H9 (cell line): ENCODE data around the gene DNAH11. TPM values are rescaled to one million over a fixed set of nuclear protein-coding genes. Genes with fewer than 3 reads are reported as not detected.

Source experiments
- DNase-seq: peaks from one replicate; pipeline ENCODE4 v3.0.0-alpha.2; 2017
- H2AFZ ChIP-seq: one replicate; pipeline ENCODE4 v1.6.1; 2013; ENCODE audit warnings: mild to moderate bottlenecking, low read length, control low read depth, moderate library complexity
- H2AK5ac ChIP-seq: 2 replicates; pipeline ENCODE4 v1.6.1; 2013; ENCODE audit warnings: low read length, control low read depth, mixed read lengths; ENCODE audit not compliant: insufficient read length
- H2BK120ac ChIP-seq: one replicate; pipeline ENCODE4 v1.6.1; 2013; ENCODE audit warnings: low read depth, mild to moderate bottlenecking, low read length, control low read depth, inconsistent platforms; ENCODE audit not compliant: poor library complexity, severe bottlenecking
- H2BK12ac ChIP-seq: 2 replicates; pipeline ENCODE4 v1.6.1; 2013; ENCODE audit warnings: low read length, control low read depth, mixed read lengths, low read depth; ENCODE audit not compliant: insufficient read length
- H2BK15ac ChIP-seq: 2 replicates; pipeline ENCODE4 v1.6.1; 2013; ENCODE audit warnings: low read depth, low read length, control low read depth
- H2BK20ac ChIP-seq: one replicate; pipeline ENCODE4 v1.6.1; 2013; ENCODE audit warnings: low read depth, mild to moderate bottlenecking, low read length, control low read depth, inconsistent platforms; ENCODE audit not compliant: poor library complexity, severe bottlenecking
- H2BK5ac ChIP-seq: 2 replicates; pipeline ENCODE4 v1.6.1; 2013; ENCODE audit warnings: low read length, control low read depth, mixed read lengths; ENCODE audit not compliant: insufficient read length
- H3K14ac ChIP-seq: 2 replicates; pipeline ENCODE4 v1.6.1; 2013; ENCODE audit warnings: low read length, control low read depth; ENCODE audit not compliant: insufficient read depth
- H3K18ac ChIP-seq: 2 replicates; pipeline ENCODE4 v1.6.1; 2013; ENCODE audit warnings: low read depth, mild to moderate bottlenecking, mixed read lengths, low read length, control low read depth; ENCODE audit not compliant: insufficient read length
- H3K23ac ChIP-seq: 2 replicates; pipeline ENCODE4 v1.6.1; 2013; ENCODE audit warnings: low read length, control low read depth, mixed read lengths, low read depth; ENCODE audit not compliant: insufficient read length
- H3K23me2 ChIP-seq: 2 replicates; pipeline ENCODE4 v1.6.1; 2013; ENCODE audit warnings: low read depth, mild to moderate bottlenecking, mixed read lengths, low read length, control low read depth; ENCODE audit not compliant: insufficient read length, poor library complexity, severe bottlenecking
- H3K27ac ChIP-seq: 2 replicates; pipeline ENCODE4 v1.5.1; 2013; ENCODE audit warnings: low read length, control low read depth, mixed read lengths, low read depth; ENCODE audit not compliant: insufficient read length
- H3K27me3 ChIP-seq: 2 replicates; pipeline ENCODE4 v1.6.1; 2013; ENCODE audit warnings: low read length, control low read depth, inconsistent platforms; ENCODE audit not compliant: insufficient read depth
- H3K4ac ChIP-seq: 2 replicates; pipeline ENCODE4 v1.6.1; 2013; ENCODE audit warnings: low read depth, mild to moderate bottlenecking, control low read depth, inconsistent platforms, low read length, moderate library complexity
- H3K4me1 ChIP-seq: 2 replicates; pipeline ENCODE4 v1.6.1; 2013; ENCODE audit warnings: low read length, control low read depth, inconsistent platforms; ENCODE audit not compliant: insufficient read depth
- H3K4me2 ChIP-seq: 2 replicates; pipeline ENCODE4 v1.6.1; 2013; ENCODE audit warnings: low read length, control low read depth, mixed read lengths; ENCODE audit not compliant: insufficient read length, insufficient read depth
- H3K56ac ChIP-seq: 2 replicates; pipeline ENCODE4 v1.6.1; 2013; ENCODE audit warnings: low read depth, mild to moderate bottlenecking, mixed read lengths, low read length, control low read depth; ENCODE audit not compliant: insufficient read length
- H3K79me1 ChIP-seq: 2 replicates; pipeline ENCODE4 v1.6.1; 2013; ENCODE audit warnings: low read depth, mild to moderate bottlenecking, moderate library complexity, low read length, control low read depth, inconsistent platforms; ENCODE audit not compliant: insufficient read depth, poor library complexity, severe bottlenecking
- H3K79me2 ChIP-seq: 2 replicates; pipeline ENCODE4 v1.6.1; 2013; ENCODE audit warnings: low read length, control low read depth, inconsistent platforms; ENCODE audit not compliant: insufficient read depth
- H3K9ac ChIP-seq: 2 replicates; pipeline ENCODE4 v1.6.1; 2013; ENCODE audit warnings: low read length, control low read depth, mixed read lengths; ENCODE audit not compliant: insufficient read length; ENCODE audit errors: extremely low read depth
- H3K9me3 ChIP-seq: one replicate; pipeline ENCODE4 v1.6.1; 2013; ENCODE audit warnings: low read depth, low read length, inconsistent platforms; ENCODE audit not compliant: control insufficient read depth
- H3T11ph ChIP-seq: one replicate; pipeline ENCODE4 v1.6.1; 2013; ENCODE audit warnings: mild to moderate bottlenecking, low read length, control low read depth, inconsistent platforms
- H4K20me1 ChIP-seq: one replicate; pipeline ENCODE4 v1.6.1; 2013; ENCODE audit not compliant: control insufficient read depth, insufficient read length, insufficient read depth
- H4K5ac ChIP-seq: 2 replicates; pipeline ENCODE4 v1.6.1; 2013; ENCODE audit warnings: low read depth, mild to moderate bottlenecking, mixed read lengths, low read length, control low read depth; ENCODE audit not compliant: insufficient read length
- H4K8ac ChIP-seq: replicated peaks from 2 replicates; pipeline ENCODE4 v1.6.1; 2013; ENCODE audit warnings: low read length, control low read depth, mixed read lengths, low read depth; ENCODE audit not compliant: insufficient read length
- H4K91ac ChIP-seq: 2 replicates; pipeline ENCODE4 v1.6.1; 2013; ENCODE audit warnings: low read depth, mild to moderate bottlenecking, moderate library complexity, mixed read lengths, low read length, control low read depth; ENCODE audit not compliant: insufficient read length
- H3K27ac Mint-ChIP-seq, 3 experiments: 2 replicates in 2 of 3; 3 replicates in 1 of 3; pipeline ENCODE4 v1.8.0; 2020 to 2021; ENCODE audit warnings: mixed read lengths in 3 of 3, mild to moderate bottlenecking in 1 of 3, moderate library complexity in 1 of 3
- H3K27me3 Mint-ChIP-seq: 2 replicates; pipeline ENCODE4 v1.8.0; 2021; ENCODE audit warnings: low read depth, mild to moderate bottlenecking, moderate library complexity, mixed read lengths
- H3K36me3 Mint-ChIP-seq, 3 experiments: 2 replicates in 2 of 3; 3 replicates in 1 of 3; pipeline ENCODE4 v1.8.0; 2020 to 2021; ENCODE audit warnings: low read depth in 3 of 3, mixed read lengths in 3 of 3; ENCODE audit not compliant: insufficient read depth in 1 of 3
- H3K4me1 Mint-ChIP-seq, 2 experiments: 2 replicates each; pipeline ENCODE4 v1.8.0; 2020; ENCODE audit warnings: mixed read lengths in 2 of 2
- H3K4me3 Mint-ChIP-seq, 2 experiments: 2 replicates in 1 of 2; 3 replicates in 1 of 2; pipeline ENCODE4 v1.8.0; 2020 to 2021; ENCODE audit warnings: mild to moderate bottlenecking in 2 of 2, mixed read lengths in 2 of 2, moderate library complexity in 1 of 2
- H3K9me3 Mint-ChIP-seq, 2 experiments: 2 replicates in 1 of 2; 3 replicates in 1 of 2; pipeline ENCODE4 v1.8.0; 2020; ENCODE audit warnings: mild to moderate bottlenecking in 2 of 2, mixed read lengths in 2 of 2, moderate library complexity in 1 of 2
- WGBS: extraction: QIAGEN DNeasy Blood & Tissue Kit; methylation state at CpG from one replicate; pipeline ENCODE4 v1.1.7; 2013; ENCODE audit warnings: missing lambda C conversion rate, low lambda C conversion rate, mixed read lengths; ENCODE audit not compliant: insufficient read length; ENCODE audit errors: extremely low coverage; 5-methylcytosine and 5-hydroxymethylcytosine counted together
- total RNA-seq: library from RNA; stranded (reverse); gene quantifications from 2 replicates; pipeline ENCODE4 v1.2.1, GENCODE V29; 2021
- TF ChIP-seq, protein P1 (sequence below): fragments of 200-600 bp; sonication (generic); conservative IDR thresholded peaks from 3 replicates; pipeline ENCODE4 v1.8.0; 2021; ENCODE audit warnings: antibody characterized with exemption, mild to moderate bottlenecking

DNAH11 gene
- total RNA-seq, 1 experiment from 2014 or later, result 2.5 TPM

DNA sequence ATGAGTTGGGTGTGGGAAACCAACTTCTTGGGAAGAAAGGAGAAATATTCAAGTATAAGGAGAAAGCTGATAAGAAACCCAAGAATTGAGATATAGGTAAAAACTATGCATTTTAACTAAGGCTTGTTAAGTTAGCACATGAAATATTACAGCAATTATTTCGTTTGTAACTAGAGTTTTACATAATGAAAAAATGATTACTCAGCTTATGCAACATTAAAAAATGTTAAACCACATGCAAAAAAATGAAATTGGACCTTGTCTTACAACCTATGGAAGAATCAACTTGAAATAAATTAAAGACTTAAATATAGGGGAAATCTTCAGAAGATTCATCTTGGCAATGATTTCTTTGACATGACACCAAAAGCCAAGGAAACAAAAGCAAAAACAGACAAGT is 219.6 kb downstream of the DNAH11 start:
- WGBS, result no CpG with 5 or more reads among the region's 1 CpG

More for the DNA sequence above, 219.6 kb downstream of the DNAH11 start:
- Histone ChIP-seq H3T11ph (no peak overlapping the region), H3K23me2 (no peaks in the 10 kb centered on the region), H4K20me1 (no peaks in the 10 kb centered on the region), H3K4me1 (peaks cover 10% of the 10 kb centered on the region; the same call in 1 of the 2 replicates), H3K56ac (no peak overlapping the region), H3K79me2 (no peaks in the 10 kb centered on the region), H3K27ac (no peak overlapping the region), H3K18ac (no peak overlapping the region), H4K8ac (no peak overlapping the region), H3K79me1 (no peaks in the 10 kb centered on the region), H3K9me3 (no peaks in the 10 kb centered on the region), H2BK120ac (no peak overlapping the region), H2AFZ (no peak overlapping the region), H2BK20ac (no peak overlapping the region), H3K4me2 (no peak overlapping the region), H3K4ac (no peak overlapping the region), H2AK5ac (no peak overlapping the region), H4K5ac (no peak overlapping the region), H2BK5ac (no peak overlapping the region), H3K9ac (no peak overlapping the region), H3K27me3 (no peaks in the 10 kb centered on the region), H3K14ac (no peak overlapping the region), H2BK15ac (no peak overlapping the region), H4K91ac (no peak overlapping the region), H2BK12ac (no peak overlapping the region), H3K23ac (no peak overlapping the region)
- H3K27me3 Mint-ChIP-seq, result 0 out of 2 replicates have a peak, but pooled peaks cover 2% of the 10 kb centered on the region
- TF ChIP-seq, protein P1, sequence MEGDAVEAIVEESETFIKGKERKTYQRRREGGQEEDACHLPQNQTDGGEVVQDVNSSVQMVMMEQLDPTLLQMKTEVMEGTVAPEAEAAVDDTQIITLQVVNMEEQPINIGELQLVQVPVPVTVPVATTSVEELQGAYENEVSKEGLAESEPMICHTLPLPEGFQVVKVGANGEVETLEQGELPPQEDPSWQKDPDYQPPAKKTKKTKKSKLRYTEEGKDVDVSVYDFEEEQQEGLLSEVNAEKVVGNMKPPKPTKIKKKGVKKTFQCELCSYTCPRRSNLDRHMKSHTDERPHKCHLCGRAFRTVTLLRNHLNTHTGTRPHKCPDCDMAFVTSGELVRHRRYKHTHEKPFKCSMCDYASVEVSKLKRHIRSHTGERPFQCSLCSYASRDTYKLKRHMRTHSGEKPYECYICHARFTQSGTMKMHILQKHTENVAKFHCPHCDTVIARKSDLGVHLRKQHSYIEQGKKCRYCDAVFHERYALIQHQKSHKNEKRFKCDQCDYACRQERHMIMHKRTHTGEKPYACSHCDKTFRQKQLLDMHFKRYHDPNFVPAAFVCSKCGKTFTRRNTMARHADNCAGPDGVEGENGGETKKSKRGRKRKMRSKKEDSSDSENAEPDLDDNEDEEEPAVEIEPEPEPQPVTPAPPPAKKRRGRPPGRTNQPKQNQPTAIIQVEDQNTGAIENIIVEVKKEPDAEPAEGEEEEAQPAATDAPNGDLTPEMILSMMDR, result no peak
- no peaks in the 10 kb centered on the region; a peak in 1 of 5 replicates for H3K9me3 Mint-ChIP-seq
- no peak overlapping the region for H3K27ac Mint-ChIP-seq
- H3K4me3 Mint-ChIP-seq, result no peak overlapping the region
- no peaks in the 10 kb centered on the region for H3K36me3 Mint-ChIP-seq
- no peak for DNase-seq
- peaks cover 22 to 23% of the 10 kb centered on the region in 2 experiments for H3K4me1 Mint-ChIP-seq
